GM12892 (cell line): ENCODE data around the gene AAGAB.

Experiments used
- POLR2A ChIP-seq: IDR thresholded peaks from 2 replicates; pipeline ENCODE4 v1.6.1; 2011; ENCODE audit warnings: low read depth, low read length, control low read depth
- POLR2AphosphoS5 ChIP-seq: IDR thresholded peaks from 2 replicates; pipeline ENCODE4 v1.6.1; 2011; ENCODE audit warnings: low read depth, low read length, control low read depth

DNA sequence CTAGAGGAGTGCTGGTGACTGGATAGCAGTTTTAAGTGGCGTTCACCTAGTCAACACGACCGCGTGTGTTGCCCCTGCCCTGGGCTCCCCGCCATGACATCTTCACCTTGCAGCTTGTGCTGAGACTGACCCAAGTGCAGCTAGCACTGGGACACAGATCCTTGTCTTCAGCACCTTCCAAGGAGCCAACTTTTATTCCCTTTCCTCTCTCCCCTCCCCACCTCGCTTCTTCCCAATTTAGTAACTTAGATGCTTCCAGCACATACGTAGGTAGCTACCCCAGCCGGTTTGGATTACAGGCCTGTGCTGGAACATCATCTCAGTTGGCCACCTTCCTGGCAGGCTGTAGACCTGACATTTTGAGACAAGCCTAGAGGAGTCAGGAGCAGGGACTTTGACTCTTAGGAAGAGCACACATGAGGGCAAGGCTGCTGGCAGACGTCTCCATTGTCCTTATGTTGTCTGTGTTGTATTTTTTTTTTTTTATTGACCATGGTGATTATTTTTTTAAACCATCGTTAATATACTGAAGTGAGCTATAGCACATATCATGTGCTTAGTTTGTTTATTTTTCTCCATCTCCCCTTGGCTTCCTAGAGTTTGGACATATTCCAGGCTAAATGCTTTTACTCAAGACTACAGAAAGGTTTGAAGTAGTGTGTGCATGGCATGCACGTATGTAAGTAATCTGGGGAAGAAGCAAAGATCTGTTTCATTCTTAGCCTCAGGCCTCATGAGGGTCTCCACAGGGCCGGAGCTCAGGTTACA is 61.1 kb downstream of the AAGAB start:
- TF ChIP-seq POLR2A: no peak
- TF ChIP-seq POLR2AphosphoS5: no peak
